ENCODE data around the gene MYH7B. TPM values are rescaled to one million over a fixed set of nuclear protein-coding genes. Genes with fewer than 3 reads are reported as not detected.

The MYH7B gene
- total and polyA plus RNA-seq, 2 experiments from 2014 or later: 0.10 to 1.1 TPM

GRCh38 chr20:34995696-34996095 is 40.0 kb downstream of the MYH7B start:
- Histone ChIP-seq H3K27ac (ENCODE audit: low read depth) (no peak overlapping the region), H3F3A (replicated peaks; ENCODE audit: low read depth) (0 out of 2 replicates have a peak, but pooled peaks cover 6% of the 10 kb centered on the region), H2AFZ (no peak overlapping the region), H3K79me2 (replicated peaks; ENCODE audit: insufficient read depth) (no peaks in the 10 kb centered on the region), H3K4me1 (ENCODE audit: insufficient read depth) (no peaks in the 10 kb centered on the region), H3K27me3 (ENCODE audit: insufficient read depth) (no peaks in the 10 kb centered on the region), H3K9me2 (ENCODE audit: insufficient read depth) (no peaks in the 10 kb centered on the region), H3K4me2 (no peak overlapping the region), H4K20me1 (replicated peaks; ENCODE audit: insufficient read depth) (no peaks in the 10 kb centered on the region), H3K4me3 (no peak overlapping the region), H3K36me3 (ENCODE audit: insufficient read depth) (no peaks in the 10 kb centered on the region)
- DNase-seq (ENCODE audit: low spot score) (no peak), ATAC-seq (no peak)
- H3K9me3 Mint-ChIP-seq: peaks cover 4% of the 10 kb centered on the region; the same call in 2 of the 3 replicates
- no peak overlapping the region for H3K27ac Mint-ChIP-seq
- TF ChIP-seq ETS1 (IDR thresholded peaks at IDR 0.05) (no peak), CTCF (conservative IDR thresholded peaks at IDR 0.05; ENCODE audit: low read depth in 2 of 2) (no peak)
- H3K36me3 Mint-ChIP-seq (ENCODE audit: low read depth): peaks cover 11% of the 10 kb centered on the region
- peaks cover 36% of the 10 kb centered on the region for H3K27me3 Mint-ChIP-seq (ENCODE audit: insufficient read depth, low read depth, poor library complexity)
- H3K4me1 Mint-ChIP-seq: peaks cover 17% of the 10 kb centered on the region
- H3K4me3 Mint-ChIP-seq: no peak overlapping the region

- Mint-ChIP-seq H3K4me3 (0 out of 3 replicates have a peak overlapping the region, but pooled peaks have one; percentile 26), H3K36me3 (ENCODE audit: low read depth) (peaks cover 14% of the 10 kb centered on the region)
- no peak for TF ChIP-seq REST (IDR thresholded peaks at IDR 0.05; ENCODE audit: unreplicated experiment)
- TF ChIP-seq NANOG (IDR thresholded peaks at IDR 0.05; ENCODE audit: borderline replicate concordance): no peak
- no peak for TF ChIP-seq CTCF (conservative IDR thresholded peaks at IDR 0.05; ENCODE audit: low read depth in 2 of 2)
- TF ChIP-seq EZH2phosphoT487 (IDR thresholded peaks at IDR 0.05; ENCODE audit: unreplicated experiment): no peak
- no peak for TF ChIP-seq JUNB (IDR thresholded peaks at IDR 0.05; ENCODE audit: unreplicated experiment)
- no peak for TF ChIP-seq ZNF331 (CRISPR knock-in tag; IDR thresholded peaks at IDR 0.05; ENCODE audit: low read depth)
- no peak for TF ChIP-seq STAT1 (IDR thresholded peaks at IDR 0.05; ENCODE audit: unreplicated experiment)
- TF ChIP-seq ZNF114 (CRISPR knock-in tag; IDR thresholded peaks at IDR 0.05): no peak
- TF ChIP-seq EZH2 (IDR thresholded peaks at IDR 0.05; ENCODE audit: low read depth, unreplicated experiment): no peak
- no peak for TF ChIP-seq ETS1 (IDR thresholded peaks at IDR 0.05)
These were observed 40.8 kb downstream of the MYH7B start for GRCh38 chr20:34996243-34997028.

More at GRCh38 chr20:34996243-34997028, 40.8 kb downstream of the MYH7B start:
- H3K27me3 Mint-ChIP-seq (ENCODE audit: insufficient read depth, low read depth, poor library complexity): peaks cover 36% of the 10 kb centered on the region
- H3K27ac Mint-ChIP-seq: no peak overlapping the region
- ATAC-seq (no peak), DNase-seq (ENCODE audit: low spot score) (no peak)
- H3K9me2 ChIP-seq (ENCODE audit: insufficient read depth): no peaks in the 10 kb centered on the region
- H3K4me1 Mint-ChIP-seq: peaks cover 17% of the 10 kb centered on the region
- peaks cover 4% of the 10 kb centered on the region; the same call in 2 of the 3 replicates for H3K9me3 Mint-ChIP-seq
- no peaks in the 10 kb centered on the region for H3K27me3 ChIP-seq (ENCODE audit: insufficient read depth)
- H3K36me3 ChIP-seq (ENCODE audit: insufficient read depth): no peaks in the 10 kb centered on the region
- H3K4me2 ChIP-seq: no peak overlapping the region
- no peaks in the 10 kb centered on the region for H3K79me2 ChIP-seq (replicated peaks; ENCODE audit: insufficient read depth)
- H4K20me1 ChIP-seq (replicated peaks; ENCODE audit: insufficient read depth): no peaks in the 10 kb centered on the region
- no peak overlapping the region for H2AFZ ChIP-seq
- H3F3A ChIP-seq (replicated peaks; ENCODE audit: low read depth): 0 out of 2 replicates have a peak, but pooled peaks cover 6% of the 10 kb centered on the region
- H3K4me3 ChIP-seq: no peak overlapping the region
- H3K4me1 ChIP-seq (ENCODE audit: insufficient read depth): no peaks in the 10 kb centered on the region
- H3K27ac ChIP-seq (ENCODE audit: low read depth): no peak overlapping the region

Data from GM23338 (cell line).